HG02588 (cell line): ENCODE data around the gene CDT1.
"Not testable (repeated sequence)": the region's sequence is repeated elsewhere in the genome, so short reads cannot be mapped to it uniquely, and the experiment has no call there.

Source experiments
- ATAC-seq: cut with Tn5 transposase; IDR thresholded peaks from one replicate; pipeline ENCODE4 v1.9.1; 2021; ENCODE audit warnings: mild to moderate bottlenecking, moderate library complexity; ENCODE audit not compliant: unreplicated experiment

Gene CDT1

DNA sequence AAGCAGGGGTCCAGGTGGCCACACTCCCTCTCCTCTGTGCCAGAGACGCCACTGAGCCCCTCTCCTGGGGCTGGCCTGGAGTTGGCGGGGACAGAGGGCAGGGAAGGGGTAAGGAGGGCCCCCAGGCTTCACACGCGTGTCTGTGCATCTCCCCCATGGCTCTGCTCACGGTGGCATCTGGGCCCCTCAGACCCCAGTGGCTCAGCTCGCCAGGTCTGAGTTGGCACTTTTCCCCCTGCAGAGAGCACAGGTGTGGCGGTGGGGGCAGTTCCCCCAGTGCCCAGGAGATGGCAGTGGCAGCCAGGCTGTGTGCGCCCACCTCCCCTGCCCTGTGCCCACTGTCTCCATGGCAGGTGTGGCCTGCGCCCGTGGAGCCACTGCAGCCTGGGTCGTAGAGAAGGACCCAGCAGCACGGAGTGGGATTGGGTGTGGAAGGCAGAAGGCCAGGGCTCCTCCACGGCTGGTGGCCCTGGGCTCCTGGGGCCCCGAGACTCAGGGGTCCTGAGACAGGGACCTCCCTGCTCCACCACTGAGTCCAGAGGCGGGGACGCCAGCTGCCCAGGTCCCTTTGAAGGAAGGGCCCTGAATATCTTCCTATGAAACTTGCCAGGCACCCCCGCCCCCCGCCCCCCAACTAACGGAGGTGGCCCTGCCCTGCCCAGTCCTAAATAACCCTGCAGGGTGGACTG, 12.5 kb downstream of the CDT1 start:
- no peak for ATAC-seq

DNA sequence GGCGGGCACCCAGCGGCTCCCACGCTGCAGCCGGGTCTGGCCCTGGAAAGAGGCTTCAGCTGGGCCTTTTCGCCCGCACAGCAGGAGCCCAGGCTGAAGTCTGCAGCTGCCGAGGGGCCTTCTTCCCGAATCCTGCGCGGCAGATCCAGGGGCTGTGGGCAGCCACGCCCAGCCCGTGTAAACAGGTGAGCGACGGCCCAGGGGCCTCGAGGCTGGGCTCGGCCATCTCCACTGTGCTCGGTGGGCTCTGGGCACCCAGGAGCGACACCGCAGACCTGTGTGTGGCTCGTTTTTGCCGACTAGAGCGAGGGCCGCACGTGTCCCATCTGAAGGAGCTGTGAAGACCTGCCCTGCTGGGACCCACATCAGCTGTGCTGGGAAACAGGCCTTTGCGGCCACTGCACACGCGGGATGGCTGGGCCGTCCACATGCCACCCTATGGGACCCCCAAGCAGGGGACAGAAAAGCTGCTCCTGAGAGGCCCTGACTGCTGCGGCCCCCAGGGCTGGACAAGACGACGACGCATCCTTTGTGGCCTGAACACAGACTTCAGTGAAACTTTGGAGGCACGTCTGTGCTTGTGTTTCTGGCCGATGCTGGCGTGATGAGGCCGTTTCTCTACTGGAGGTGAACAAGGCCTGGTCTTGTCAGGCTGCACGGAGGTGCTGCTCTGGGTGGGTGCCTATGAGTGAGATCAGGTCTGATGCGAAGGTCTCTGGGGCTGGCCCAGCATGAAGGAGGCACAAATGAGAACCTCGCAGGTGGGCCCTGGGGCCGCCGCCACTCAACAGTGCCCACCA, 13.3 kb downstream of the CDT1 start:
- ATAC-seq: no peak

DNA sequence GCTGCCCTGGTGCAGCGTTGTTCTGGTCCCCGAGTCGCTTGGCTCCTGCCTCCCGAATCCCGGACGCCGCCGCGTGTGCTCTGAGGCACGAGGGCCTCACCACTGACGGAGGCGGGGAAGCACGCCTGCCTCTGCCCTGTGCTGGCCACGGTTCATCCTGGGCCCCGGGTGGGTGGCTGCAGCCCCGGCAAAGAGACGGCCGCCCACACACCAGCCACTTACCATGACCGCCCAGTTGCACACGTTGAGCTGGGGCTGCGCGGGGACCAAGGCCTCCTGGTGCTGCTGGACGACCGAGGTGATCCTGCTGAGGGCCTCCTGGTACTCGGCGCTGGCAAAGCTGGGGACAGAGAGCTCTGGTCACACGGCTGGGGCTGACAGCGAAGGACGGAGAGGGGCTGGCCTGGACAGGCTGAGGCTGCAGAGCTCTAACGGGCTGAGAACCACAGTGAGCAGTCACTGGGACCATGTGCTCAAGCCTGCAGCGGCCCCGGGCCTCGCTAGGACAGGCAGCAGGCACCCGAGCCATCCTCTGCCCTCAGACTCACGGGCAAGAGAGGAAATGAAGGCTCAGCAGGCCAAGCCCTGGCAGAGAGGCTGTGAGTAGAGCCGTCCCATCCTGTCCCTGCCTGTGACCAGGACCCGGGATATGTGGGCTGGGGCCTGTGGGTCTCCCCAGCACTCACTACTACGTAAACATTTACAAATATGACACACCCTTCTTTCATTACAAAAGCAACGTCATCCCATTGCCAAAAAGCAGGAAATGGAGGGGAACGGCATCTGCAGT, 14.4 kb downstream of the CDT1 start:
- ATAC-seq: no peak

DNA sequence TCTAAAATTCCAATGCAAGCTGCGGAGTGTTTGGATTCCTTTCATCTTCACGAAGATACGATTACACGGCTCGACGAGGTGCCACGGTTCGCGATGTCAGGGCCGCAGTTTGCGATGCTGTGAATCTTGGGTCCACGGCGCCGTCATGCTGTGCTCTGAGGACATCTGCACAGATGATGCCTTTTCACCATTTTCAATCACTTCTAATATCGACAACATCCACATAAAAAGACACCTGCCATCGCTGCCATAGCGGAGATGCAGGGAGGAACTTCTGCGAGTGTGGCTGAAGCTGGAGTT, 14.9 kb downstream of the CDT1 start:
- ATAC-seq: no peak

DNA sequence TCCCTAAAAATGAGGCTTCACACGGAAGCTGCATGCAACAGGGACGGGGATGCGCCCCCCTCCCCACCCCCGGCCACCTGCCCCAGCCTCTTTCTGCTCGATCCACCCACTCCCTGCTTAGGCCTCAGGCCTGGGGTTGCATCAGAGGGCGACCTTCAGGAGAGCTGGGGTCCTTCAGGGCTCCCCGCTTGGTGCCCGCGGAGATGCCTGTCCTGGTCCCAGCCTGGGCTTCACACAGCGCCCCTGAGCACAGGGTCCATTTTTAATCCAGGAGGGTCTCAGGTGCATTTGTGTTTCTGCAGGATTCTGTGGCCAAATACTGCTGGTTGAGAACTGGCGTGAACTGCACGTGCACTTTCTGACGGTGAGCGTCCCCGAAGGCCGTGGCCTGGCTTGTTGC, 15.5 kb downstream of the CDT1 start:
- no peak for ATAC-seq

DNA sequence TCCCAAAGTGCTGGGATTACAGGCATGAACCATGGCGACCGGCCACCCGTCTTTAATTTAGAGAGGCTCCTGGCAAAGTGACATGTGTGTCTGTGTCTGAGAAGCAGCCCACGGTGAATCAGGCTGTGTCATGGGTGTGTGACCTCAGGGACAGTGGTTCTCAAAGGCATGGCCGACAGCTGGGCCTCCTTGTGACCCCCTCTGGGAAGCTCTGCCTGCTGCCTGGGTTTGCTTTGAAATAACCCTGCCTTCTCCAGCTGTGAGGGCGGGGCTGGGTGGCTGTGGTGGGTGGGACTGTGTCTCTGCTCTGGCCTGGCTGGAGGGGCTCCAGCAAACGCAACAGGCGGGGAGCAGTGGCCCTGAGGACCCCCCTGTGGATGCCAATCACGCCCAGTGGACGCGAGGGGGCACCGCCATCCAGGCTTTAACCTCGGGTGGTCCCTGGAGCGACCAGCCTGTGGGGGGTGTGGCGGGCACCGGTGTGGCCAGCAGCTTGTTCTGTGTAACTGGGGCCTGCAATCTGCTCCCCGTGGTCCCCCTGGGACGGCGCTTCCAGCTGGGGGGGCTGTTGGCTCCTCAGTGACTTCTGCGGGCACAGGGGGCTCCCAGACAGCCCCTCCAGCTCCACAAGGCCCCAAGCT, 16.9 kb downstream of the CDT1 start:
- no peak for ATAC-seq

DNA sequence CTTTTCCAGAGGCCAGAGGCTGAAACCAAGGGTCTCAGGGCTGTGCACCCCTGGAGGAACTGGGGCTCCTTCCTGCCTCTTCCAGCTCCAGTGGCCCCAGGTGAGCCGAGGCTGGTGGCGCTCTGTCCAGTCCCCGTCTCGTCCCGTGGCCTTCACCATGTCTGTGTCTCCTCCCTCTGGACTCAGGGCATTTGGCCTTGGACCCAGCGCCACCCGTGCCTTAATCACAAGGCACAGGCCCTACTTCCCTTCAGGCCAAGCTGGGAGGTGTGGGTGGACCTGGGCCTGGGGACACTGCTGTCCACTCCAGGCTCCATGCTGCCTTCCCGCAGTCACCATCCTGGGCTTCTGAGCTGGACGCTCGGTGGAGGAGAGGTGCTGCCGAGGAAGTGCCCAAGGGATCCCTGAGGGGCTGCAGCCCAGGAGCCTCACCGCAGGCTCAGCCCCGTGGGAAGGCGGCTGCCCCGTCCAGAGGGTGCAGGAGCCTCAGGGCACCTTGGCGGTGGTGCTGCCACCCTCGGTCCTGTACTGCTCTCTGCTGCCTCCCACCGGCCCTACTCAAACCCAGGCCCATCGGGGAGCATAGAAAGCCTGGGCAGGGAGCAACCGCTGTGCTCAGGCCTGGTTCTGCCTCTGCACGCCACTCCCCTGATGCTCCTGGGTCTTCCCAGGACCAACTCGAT, 17.7 kb downstream of the CDT1 start:
- ATAC-seq: no peak

DNA sequence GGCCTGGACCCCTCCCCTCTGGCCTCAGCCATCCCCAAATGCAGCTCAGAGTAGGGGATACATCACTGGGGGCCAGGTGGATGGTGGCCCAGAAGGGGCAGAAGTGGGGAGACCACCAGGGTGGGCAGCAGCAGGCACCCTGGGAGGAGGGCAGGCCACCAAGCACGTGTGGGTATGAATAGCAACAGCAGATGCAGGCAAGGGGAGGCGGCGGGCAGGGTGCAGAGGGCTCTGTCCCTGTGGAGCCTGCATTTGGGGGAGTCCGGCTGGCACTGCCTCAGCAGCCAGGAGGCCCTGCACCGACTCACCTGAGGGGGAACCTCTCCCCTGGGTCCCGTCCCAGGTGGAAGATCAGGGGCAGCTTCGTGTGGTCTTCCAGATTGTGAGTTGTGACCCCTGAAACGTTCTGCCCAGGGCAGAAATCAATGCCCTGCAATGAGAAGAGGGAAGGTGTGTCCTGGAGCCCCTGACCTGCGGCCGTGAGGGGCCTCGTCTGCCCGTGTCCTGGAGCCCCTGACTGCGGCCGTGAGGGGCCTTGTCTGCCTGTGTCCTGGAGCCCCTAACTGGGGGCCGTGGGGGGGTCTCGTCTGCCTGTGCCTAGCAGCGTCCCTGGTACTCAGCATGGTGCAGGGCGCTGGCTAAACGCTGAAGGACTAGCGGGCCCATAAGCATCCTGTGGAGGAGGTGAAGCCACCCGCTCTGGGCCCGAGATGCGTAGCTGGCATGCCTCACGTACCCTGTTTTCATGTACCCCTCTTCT, 18.9 kb downstream of the CDT1 start:
- ATAC-seq: no peak

DNA sequence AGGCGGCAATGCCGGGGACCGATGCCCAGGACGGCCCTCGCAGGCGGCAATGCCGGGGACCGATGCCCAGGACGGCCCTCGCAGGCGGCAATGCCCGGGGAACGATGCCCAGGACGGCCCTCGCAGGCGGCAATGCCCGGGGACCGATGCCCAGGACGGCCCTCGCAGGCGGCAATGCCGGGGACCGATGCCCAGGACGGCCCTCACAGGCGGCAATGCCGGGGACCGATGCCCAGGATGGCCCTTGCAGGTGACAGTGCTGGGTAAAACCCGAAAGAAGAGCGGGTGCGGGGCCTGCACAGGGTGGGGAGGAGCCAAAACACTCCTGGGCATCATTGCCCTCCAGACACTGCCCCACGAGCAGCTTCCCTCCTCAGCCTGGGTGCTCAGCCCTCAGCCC, 20.1 kb downstream of the CDT1 start:
- not testable (repeated sequence) for ATAC-seq

DNA sequence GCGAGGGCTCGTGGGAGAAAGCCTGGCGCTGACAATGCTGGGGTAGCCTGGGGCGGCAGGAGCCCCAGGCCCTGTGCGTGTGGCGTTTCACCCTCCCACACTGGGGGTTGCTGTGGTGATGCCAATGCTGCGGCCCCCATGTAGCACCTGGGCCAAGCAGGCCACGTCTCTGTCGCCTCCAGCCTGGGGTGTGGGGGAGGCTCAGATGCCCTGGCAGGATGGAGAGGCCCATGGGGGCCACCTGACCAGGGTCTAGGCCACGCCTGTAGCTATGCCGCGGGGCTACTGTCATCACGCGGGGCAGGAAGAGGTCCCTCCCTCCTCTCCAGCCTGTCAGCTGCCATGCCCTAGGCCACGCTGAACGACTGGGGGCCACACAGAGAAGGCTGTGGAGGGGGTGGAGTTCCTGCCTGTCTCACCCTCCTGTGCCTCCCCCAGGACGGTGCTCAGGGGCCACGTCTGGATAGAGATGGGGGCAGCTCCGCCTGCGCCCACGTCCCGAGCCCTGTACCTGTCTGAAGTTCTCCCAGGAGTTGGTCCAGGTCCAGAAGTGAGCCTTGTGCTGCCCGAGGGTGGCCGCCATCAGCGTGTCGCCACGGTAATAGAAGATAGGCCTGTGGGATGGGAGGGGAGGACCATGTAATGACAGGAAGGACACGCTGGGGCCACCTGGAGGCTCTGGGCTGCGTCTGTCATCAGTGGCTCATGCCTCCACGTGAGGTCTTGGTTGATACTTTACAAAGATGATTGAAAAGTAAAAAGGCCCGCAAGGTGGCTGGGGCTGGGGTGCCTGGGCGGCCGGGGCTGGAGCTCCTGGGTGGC, 20.9 kb downstream of the CDT1 start:
- no peak for ATAC-seq

DNA sequence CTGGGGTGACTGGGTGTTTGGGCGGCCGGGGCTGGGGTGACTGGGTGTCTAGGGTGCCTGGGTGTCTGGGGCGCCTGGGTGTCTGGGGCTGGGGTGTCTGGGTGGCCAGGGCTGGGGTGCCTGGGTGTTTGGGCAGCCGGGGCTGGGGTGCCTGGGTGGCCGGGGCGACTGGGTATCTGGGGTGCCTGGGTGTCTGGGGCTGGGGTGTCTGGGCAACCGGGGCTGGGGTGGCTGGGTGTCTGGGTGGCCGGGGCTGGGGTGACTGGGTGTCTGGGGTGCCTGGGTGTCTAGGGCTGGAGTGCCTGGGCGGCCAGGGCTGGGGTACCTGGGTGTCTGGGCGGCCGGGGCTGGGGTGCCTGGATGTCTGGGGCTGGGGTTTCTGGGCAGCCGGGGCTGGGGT, 21.6 kb downstream of the CDT1 start:
- ATAC-seq: no peak

DNA sequence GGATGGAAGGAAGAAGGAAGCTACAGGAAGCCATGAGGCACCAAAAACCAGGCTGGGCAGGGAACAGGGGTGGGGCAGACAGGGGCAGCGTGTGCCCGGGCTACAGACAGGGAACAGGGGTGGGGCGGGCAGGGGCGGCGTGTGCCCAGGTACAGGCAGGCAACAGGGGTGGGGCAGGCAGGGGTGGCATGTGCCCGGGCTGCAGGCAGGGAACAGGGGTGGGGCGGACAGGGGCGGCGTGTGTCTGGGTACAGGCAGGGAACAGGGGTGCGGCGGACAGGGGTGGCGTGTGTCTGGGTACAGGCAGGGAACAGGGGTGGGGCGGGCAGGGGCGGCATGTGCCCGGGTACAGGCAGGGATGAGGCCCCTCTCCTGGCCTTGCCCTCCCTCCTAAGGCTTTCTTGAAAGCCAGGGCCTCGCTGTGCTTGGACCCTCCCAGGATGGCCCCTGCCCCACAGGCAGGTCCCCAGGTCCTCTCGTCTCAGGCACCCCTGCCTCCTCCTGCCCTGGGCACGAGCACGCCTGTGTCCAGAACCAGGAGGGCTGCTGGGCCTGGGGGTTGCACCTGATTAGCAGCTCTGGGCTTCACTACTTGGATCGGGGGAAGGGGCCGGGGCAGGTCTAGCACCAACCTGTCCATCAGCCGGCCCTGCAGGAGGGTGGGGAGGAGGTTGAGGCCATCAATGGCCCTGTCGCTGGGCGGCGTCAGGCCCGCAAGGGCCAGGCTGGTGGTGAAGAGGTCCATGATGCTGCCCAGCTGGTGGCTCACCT, 22.7 kb downstream of the CDT1 start:
- ATAC-seq: no peak

DNA sequence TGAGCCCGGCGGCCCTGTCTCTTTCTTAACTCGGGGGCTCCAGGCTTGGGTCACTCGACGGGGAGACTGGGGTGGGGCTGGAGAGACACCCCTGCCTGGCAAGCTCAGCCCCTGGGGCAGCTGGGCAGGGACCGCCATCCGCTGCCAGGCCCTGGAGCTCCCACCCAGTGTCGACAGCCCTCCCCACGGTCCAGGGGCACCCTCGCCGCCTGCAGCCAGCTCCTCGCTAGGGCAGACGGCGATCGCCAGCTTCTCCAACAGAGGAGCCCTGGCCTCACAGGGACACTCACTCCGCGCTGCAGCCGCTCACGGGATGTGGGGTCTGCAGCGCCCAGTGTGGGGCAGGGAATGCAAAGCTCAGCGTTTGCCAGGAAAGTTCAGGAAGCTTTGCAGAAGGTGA, 24.1 kb downstream of the CDT1 start:
- ATAC-seq: no peak

DNA sequence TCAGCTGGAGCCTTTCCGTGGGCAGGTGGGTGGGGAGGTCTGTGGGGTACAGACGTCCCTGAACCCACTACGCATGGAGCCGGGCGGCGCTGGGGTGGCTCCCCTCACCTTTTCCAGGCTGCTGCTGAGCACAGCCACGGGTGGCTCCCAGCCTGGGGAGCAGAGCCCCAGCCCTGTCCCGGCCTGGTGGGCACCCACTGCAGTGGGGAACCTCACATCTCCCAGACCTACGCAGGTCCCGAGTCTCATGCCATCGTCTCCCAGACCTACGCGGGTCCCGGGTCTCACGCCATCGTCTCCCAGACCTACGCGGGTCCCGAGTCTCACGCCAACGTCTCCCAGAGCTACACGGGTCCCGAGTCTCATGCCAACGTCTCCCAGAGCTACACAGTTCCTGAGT, 25.1 kb downstream of the CDT1 start:
- no peak for ATAC-seq

DNA sequence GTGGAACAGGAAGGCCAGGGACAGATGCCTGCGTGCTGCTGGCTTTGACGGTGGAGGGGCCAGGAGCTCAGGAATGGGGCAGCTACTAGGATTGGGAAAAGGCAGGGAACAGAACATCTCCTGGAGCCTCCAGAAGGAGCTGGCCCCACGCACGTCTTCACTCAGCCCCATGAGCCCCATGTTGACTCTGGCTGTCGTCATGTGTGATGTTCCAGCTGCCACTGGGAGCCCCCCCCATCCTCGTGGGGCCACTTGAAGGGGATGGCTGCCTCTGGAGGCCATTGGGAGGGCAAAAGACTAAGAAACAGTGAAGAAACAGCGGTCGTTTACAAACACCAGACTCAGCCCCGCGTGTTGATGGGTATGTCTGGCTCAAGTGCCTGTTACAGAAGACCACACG, 26.7 kb downstream of the CDT1 start:
- no peak for ATAC-seq

DNA sequence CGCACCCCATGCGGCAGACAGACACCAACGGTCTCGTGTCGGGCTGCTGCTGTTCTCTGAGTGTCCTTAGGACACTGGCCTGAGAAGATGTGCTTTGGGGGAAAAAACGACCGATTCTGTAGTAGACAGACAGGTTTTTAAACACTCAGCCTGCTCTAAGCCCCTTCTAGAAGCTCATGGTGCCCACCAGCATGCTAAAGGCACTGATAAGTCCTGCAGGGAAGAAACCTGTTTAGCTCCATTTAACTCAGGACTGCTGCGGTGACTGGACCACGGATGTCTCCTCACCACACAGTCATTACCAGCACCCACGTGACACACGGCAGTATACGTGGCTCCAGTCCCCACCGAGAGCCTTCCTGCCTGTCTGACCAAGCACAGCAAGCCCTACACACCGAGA, 27.2 kb downstream of the CDT1 start:
- ATAC-seq: no peak

DNA sequence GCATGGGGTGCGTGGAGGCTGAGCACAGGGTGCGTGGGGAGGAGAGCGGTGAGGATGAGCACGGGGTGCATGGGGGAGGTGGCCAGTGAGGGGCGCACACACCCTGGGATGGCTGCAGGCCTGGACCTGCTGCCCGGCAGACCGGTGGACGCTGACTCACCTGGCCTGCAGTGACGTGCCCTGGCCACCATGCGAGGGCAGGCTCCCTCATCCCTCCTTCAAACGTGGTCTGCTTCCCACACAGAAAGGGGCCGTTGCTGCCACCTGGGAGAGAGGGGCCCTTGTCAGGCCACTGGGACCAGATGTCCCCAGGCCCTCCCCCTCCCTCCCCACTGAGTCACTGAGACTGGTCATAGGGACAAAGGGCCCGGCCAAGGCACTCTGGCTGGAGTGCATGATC, 28.2 kb downstream of the CDT1 start:
- no peak for ATAC-seq

DNA sequence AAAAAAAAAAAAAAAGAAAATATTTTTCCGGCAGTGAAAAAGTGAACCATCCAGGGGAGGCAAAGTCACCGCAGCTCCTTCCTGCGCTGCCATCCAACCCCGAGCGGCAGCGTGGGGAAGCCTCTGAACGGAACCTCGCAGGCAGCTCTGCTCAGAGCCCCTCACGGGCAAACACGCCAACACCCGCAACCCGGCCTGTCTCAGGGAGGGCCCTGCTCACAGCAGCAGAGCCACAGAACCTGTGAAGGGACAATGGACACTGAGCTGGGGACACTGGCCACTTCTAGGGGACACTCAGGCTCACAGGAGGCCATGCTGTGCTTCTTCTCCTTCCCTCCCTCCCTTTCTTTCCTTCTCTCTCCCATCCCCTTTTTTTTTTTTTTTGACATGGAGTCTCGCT, 29.5 kb downstream of the CDT1 start:
- no peak for ATAC-seq

DNA sequence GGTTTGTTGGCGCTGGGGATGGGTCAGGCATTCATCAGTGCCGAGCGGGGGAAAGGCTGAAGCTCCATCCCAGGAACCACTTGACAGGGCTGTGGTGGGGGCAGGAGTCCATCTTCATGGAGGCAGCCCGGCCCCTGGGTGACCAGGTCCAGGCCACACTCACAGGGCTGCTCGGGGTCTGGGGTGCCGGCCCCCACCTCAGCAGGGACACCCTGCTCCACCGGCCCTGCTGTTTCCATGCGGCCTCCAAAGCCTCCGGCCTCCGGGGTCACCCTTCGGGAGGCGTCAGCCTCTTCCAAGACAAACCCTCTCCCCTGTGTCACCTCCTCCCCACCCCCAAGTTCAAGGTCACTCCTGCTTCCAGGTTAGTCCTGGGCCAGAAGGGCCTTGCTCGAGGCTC, 31.1 kb downstream of the CDT1 start:
- no peak for ATAC-seq
